Measurements from ENCODE around the gene ERVH48-1.
"Not testable (repeated sequence)": the region's sequence is repeated elsewhere in the genome, so short reads cannot be mapped to it uniquely, and the experiment has no call there.

ERVH48-1 gene

DNA sequence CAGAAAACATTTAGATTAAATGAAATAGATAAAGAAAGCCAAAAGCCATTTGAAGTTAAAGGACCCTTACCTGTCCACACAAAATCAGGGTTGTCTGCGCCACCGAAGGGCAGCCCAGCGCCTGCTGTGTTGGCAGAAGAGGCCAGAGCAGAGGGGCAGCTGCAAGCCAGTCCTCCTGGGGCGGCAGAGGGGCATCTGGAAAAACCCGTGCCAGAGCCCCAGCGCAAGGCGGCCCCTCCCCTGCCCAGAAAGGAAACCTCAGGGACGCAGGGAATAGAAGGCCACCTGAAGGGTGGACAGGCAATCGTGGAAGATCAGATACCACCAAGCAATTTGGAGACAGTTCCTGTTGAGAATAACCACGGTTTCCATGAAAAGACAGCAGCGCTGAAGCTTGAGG, 21.6 kb downstream of the ERVH48-1 start:
- no peak for DNase-seq

DNA sequence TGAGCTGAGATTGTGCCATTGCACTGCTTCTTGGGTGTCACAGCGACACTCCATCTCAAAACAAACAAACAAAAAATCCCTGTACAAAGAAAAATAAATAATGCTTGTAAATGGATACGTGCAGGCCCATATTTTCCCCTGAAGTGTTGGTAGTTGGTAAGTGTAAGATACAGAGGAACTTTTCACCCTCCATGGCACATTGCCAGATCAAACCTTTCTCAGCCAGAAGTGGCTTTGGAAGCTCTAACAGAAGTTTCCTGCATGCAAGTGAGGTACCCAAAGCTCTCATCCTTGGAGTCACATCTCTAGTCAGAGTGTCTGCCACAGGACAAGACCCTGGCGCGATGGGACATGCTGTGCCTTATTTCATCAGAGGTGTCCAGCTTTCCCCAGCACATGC, 25.0 kb downstream of the ERVH48-1 start:
- DNase-seq = no peak

DNA sequence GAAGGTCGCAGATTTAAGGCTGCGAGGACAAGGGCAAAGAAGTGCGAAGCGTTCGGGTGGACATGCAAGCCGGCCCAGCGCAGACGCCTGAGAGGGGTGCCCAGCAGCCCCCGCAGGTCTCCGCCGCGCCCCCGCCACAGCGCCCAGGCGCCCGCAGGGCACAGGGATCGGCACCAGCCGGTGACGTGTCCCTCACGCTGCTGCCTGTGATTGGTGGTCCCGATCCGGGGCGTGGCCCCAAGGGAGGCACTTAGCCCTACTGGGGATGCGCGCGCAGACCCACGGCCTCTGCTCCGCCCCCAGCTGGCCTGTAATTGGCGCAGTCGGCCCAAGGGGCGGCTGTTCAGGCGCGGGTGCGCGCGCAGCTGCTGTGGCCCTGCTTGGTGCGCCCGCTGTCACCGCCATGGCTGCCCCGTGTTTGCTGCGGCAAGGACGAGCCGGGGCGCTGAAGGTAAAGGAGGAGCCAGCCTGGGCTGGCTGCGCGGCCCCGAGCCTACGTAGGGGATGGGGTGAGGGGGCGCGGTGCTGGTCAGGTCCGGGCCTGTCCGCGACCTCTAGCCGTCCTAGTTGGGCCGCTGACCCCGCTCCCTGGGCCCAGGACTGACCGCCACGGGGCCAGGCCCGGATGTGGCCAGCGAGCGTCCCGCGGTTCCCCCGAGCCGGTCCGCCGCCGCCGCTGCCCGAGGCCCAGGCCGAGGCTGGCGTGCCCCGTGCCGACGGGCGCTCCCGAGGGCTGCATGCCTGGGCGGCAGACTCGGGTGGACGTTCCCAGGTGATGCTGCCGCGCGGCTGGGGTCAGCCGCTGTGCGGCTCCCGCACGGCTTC, 32.3 kb downstream of the ERVH48-1 start, which contains the start of gene NDUFV3:
Gene NDUFV3, plus strand, starts transcription at position 379 of the 825 bp plus-strand sequence. Its CDS starts 25 bp downstream, at position 404.
- peak; percentile 100 for DNase-seq

DNA sequence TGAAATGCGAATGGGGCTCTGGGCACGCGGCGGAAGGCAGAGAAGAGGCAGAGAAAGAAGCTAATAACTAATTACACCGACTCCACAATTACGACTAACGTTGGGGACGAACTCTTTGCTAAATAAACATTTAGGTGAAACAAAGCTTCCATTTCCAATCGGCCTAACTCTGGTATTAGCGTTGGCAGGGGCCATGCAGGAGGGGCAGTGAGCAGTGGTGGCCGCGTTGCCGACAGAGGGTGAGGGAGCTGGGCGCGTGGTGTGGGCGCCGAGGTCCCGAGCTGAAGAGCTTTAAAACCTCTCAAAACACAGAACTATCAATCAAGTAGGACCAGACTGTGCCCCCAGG, 32.9 kb downstream of the ERVH48-1 start:
- DNase-seq = no peak

DNA sequence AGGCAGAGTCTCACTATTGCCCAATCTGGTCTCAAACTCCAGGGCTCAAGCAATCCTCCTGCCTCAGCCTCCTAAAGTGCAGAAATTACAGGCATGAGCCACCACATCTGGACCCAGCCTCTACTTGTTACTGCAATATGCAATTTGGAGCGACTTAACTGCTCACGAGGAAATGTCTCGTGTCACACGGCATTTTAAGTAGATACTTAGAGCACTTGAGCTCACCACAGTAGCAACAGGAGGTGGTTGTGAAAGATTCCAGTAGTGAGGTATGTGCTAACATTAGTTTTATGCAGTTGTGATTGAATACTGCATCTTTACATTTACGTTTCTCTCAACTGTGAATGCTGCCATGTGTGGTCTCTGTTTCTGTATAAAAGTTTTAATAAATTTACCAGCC, 38.1 kb downstream of the ERVH48-1 start:
- DNase-seq = no peak

DNA sequence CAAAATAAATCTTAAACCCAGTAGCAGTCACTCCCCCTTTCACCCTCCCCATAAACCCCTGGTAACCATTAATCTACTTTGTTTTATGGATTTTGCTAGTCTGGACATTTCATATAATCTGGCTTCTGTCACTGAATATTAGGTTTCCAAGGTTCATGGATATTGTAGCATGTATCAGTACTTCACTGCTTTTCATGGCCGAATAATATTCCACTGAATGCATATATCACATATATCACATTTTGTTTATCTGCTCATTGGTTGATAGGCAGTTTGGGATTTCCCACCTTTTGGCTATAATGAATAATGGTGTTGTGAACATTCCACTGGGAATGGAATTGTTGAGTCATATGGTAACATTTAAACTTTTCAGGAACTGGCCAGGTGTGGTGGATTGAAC, 41.5 kb downstream of the ERVH48-1 start:
- DNase-seq = no peak

DNA sequence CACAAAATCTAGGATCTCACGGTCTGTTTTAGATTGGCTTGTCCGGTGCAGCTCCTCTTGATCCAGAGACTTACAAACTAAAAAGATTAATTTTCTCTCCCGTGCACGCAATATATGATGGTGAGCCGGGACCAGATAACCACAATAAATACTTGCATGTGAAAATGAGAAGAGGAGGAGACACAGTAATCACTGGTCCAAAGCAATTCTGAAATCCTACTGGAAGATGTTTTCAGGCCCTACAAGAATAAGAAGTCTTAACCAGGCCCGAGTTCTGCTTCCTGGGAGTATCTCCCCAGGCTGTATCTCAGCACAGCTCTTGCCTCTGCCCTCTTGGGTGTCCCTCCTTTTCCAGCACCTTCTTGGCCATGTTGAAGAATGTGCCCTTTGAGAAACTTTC, 45.1 kb downstream of the ERVH48-1 start:
- no peak for DNase-seq

DNA sequence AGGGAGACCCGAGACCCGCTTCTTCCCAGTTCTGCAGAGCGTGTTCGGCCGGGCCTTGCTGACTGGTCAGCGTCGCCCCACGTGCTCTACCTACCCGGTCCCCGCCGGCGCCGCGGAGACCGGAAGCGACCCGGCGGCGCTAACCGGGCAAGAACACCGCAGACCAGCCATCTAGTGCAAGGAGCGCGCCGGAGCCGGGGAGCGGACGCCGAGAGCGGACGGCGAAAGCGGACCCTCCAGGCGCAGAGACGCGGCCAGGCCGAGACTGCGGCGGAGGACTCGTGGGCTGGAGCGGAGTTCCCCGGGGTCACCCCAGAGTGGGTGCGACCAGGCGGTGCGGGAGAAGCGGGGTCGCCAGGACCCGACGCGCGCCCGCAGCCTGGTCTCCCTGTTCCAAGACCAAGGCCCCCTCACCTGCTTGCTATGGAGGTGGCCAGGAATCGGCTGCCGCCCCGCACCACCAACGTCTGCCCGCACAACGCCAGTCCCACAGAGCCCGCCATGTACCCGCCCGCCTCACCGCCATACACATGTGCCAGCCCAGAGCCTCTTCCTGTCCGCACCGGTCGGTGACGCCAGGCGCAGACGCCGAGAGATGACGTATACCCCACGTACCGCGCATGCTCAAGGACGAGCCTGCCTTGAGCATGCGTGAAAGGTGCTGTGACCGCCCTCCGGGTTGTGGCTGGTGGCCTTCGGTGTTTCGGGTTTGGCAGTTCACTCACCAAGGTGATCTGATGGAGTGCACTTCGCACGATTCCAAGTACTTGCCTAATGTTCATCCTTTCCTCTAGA, 46.2 kb downstream of the ERVH48-1 start, which contains the start of gene WDR4:
Gene WDR4, minus strand, starts transcription at position 547 of the 795 bp plus-strand sequence. Its CDS starts 44 bp downstream, at position 503.
- DNase-seq = peak; percentile 96

DNA sequence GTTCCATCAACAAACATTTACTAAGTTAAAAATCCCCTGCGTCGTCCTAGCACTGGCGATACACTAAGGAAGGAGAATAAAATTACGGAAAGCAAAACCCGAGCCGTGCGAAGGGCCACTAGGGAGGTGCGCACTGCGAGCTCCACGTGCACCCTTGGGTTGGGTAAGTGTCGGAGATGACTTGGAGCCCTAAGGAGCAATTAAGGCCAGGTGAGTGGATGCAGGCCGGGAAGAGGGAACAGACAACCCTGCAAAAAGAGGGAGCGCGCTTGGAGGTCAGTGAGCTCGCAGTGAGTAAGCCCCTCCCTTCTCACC, 46.8 kb downstream of the ERVH48-1 start:
- no peak for DNase-seq

DNA sequence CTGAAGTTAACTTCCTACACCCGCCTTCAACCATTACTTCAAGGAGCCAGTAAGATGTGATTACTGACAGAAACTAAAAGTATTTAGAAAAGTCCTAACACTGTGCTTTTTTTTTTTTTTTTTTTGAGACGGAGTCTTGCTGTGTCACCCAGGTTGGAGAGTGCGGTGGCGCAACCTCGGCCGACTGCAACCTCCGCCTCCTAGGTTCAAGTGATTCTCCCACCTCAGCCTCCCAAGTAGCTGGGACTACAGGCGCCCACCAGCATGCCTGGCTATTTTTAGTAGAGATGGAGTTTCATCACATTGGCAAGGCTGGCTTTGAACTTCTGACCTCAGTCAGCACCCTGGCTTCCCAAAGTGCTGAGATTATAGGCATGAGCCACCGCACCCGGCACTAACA, 49.6 kb downstream of the ERVH48-1 start:
- not testable (repeated sequence) for DNase-seq

DNA sequence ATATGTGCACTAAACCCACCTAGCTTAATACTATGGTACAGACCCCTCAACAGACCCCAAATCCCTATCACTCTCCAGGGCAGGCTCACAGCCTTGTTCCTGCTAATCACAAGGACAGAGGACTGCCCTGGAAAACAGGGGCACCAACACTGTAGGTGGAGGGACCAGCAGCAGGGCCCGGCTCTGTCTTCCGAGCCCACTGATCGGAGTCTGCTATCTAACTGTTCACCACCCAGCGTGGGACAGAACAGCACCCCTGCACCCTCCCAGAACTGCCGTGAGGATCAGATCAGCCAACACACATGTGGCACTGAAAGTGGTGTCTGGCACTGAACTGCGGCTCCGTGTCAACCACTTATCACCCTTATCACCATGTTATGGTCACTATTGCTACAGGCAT, 52.3 kb downstream of the ERVH48-1 start:
- DNase-seq = no peak

DNA sequence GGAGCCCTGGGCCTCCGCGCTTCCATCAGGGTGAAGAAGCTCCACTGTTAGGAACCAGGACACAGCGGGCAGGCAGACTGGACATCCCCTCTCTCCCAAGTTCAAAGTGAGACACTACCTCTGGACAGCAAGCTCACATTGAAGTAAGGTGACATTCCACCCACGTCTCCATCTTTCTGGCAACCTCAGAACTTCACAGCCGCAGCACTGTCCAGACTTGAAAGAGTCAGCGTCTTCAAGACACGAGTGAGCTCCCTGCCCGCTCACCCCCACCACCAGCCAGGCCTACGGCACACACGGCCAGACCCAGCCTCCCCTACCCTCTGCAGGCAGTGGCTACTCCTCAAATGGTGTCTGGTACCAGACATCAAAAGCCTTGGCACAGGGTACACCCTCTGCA, 57.2 kb downstream of the ERVH48-1 start:
- no peak for DNase-seq
